Measurements from ENCODE around the gene CHEK1.
A peak's percentile ranks its signal among the peaks of the same experiment; 100 is the strongest.

The CHEK1 gene

GRCh38 chr11:125625630-125626287 is 796 bp downstream of the CHEK1 start:
- DNase-seq (ENCODE audit: low read depth in 2 of 3, low spot score in 1 of 3), result peak; percentile 82 to 88 (median 85)

- peak in 1 of 3 donors; percentile 39 for DNase-seq (ENCODE audit: low read depth in 2 of 3, low spot score in 1 of 3)
Observed at GRCh38 chr11:125626288-125626950, 1.5 kb downstream of the CHEK1 start.

GRCh38 chr11:125627236-125627910 is 2.4 kb downstream of the CHEK1 start:
- DNase-seq (ENCODE audit: low read depth in 2 of 3, low spot score in 1 of 3), result no peak

DNA sequence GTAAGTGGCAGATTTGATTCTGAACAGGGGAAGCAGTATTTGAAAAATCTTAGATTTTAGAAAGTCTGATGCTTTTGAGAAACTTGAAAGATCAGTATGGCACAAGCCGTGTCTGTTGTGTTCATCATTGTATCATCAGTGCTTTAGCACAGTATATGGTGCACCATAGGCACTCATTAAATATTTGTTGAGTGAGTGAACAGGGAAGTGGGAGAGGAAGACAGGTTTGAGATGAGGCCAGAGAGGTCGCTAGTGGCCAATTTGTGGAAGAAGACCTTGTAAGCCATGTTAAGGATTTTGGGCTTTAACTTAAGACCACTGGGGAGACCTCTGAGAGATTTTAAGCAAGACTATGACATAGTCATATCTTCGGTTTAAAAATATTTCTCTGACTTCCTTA is 12.9 kb downstream of the CHEK1 start:
- DNase-seq (ENCODE audit: low read depth in 2 of 3, low spot score in 1 of 3), result no peak

- no peak for DNase-seq (ENCODE audit: low read depth in 2 of 3, low spot score in 1 of 3)
Observed at GRCh38 chr11:125638315-125638714, 13.4 kb downstream of the CHEK1 start.

GRCh38 chr11:125645871-125646270 is 20.9 kb downstream of the CHEK1 start:
- DNase-seq (ENCODE audit: low read depth in 2 of 3, low spot score in 1 of 3), result no peak

DNA sequence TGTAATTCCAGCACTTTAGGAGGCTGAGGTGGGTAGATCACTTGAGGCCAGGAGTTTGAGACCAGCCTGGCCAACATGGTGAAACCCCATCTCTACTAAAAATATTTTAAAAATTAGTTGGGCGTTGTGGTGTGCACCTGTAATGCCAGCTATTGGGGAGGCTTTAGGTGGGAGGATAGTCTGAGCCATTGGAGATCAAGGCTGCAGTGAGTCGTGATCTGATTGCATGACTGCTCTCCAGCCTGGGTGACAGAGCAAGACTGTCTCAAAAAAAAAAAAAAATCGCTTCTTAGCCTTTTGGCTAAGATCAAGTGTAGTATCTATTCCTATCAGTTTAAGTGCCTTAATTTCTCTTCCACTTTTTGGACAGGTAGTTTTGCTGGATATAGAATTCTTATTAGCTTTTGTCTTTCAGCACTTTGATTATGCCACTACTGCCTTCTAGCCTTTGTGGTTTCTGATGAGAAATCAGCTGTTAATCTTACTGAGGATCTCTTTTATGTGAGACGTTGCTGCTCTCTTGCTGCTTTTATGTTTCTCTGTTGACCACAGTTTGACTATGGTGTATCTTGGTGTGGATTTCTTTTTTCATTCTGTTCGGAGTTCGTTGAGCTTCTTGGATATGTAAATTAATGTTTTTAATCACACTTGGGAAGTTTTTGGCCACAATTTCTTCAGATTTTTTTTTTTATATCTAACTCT is 24.7 kb downstream of the CHEK1 start:
- no peak for DNase-seq (ENCODE audit: low read depth in 2 of 3, low spot score in 1 of 3)

- DNase-seq (ENCODE audit: low read depth in 2 of 3, low spot score in 1 of 3), result no peak
Observed at GRCh38 chr11:125662689-125663088, 37.7 kb downstream of the CHEK1 start.

DNA sequence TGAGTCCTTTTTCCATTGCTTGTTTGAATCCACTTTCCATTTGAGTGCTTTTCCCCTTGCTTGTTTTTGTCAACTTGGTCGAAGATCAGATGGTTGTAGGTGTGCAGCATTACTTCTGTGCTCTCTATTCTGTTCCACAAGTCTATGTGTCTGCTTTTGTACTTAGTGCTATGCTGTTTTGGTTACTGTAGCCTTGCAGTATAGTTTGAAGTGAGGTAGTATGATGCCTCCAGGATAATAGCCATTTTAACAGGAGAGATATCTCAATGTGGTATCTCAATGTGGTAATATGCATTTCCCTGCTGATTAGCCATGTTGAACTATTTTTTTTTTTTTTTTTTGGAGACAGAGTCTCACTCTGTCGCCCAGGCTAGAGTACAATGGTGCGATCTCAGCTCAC is 38.9 kb downstream of the CHEK1 start:
- no peak for DNase-seq (ENCODE audit: low read depth in 2 of 3, low spot score in 1 of 3)

DNA sequence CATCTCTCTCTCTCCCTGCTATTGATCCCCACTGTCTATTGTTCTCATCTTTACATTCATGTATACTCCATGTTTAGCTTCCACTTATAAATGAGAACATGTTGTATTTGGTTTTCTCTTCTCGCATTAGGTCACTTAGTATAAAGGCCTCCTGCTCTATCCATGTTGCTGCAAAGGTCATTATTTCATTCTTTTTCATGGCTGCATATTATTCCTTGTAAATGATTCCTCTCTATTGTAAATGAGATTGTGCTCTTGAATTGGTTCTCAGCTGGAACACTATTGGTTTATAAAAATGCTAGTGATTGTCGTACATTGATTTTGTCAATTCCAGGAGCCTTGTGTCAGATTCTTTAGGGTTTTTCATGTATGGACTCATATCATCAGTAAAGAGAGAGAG is 42.2 kb downstream of the CHEK1 start:
- DNase-seq (ENCODE audit: low read depth in 2 of 3, low spot score in 1 of 3), result no peak

GRCh38 chr11:125670172-125670571 is 45.2 kb downstream of the CHEK1 start:
- no peak for DNase-seq (ENCODE audit: low read depth in 2 of 3, low spot score in 1 of 3)

DNA sequence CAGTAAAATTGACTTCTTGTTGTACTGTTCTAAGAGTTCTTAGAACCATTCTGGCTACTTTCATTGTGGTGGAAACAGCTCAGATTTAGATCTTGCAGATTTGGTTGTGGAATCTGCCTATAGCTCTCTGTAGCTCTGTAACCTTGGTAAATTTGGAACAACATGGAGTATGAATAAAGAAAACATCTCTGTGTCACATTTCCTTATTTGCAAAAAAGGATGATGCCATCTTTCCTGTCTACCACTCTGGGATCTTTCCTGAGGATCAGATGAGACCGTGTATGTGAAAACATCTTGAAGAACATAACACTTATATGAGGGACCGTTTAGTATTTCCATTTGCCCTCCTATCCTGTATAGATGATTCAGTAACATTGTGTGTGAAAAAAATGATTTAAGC is 46.6 kb downstream of the CHEK1 start:
- DNase-seq (ENCODE audit: low read depth in 2 of 3, low spot score in 1 of 3), result no peak

DNA sequence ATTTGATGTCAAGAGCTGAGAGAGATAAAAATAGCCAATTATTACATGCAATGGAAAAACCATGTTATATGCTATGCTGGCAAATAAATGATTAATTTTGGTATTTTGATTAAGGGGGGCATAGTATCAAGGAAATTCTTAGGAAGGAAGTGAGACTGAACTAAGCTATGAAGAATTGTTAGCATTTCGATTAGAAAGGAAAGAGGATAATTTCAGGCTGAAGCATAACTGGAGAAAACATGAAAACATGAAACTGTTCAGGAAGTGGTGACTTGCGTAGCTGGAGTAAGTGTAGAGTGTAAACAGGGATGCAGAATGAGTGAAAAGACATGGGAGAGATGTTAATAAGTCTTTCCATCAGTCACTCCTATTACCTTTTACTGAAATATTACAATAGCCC is 49.2 kb downstream of the CHEK1 start:
- no peak for DNase-seq (ENCODE audit: low read depth in 2 of 3, low spot score in 1 of 3)

DNA sequence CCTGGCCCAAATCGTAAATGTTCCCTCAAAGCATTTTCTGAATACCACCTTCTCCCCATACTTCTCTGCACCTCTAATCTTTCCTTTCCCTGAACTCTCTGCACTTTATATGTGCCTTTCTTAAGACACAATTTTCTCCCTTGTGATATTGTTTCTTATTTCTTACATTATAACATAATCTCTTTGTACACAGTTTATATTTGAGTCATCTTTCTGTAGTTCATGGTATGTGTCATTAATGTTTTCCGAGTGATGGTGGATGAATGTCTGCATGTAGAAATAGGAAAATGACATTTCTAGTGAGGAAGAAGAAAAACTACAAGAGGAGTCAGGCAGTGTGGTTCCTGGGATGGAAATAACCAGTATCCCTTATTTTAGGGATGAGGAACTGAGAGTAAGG is 50.2 kb downstream of the CHEK1 start:
- DNase-seq (ENCODE audit: low read depth in 2 of 3, low spot score in 1 of 3), result no peak

DNA sequence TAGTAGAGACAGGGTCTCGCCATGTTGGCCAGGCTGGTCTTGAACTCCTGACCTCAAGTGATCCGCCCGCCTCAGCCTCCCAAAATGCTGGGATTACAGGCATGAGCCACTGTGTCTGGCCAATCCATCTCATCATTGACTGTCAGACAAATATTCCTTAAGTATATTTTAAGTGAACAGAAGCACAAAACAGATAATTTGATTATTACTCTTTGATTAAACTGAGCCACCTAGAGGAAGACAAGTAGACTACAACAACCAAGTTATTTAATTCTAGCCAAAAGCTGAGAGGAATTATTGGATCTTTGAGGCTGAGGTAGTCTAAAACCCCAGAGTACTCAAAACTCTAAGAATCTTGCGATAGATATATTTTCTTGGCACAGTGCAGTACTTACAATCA is 54.4 kb downstream of the CHEK1 start:
- DNase-seq (ENCODE audit: low read depth in 2 of 3, low spot score in 1 of 3), result no peak

GRCh38 chr11:125679837-125680236 is 54.9 kb downstream of the CHEK1 start:
- DNase-seq (ENCODE audit: low read depth in 2 of 3, low spot score in 1 of 3), result no peak

GRCh38 chr11:125680747-125681146 is 55.8 kb downstream of the CHEK1 start, which contains the start of gene ACRV1:
TSS of gene ACRV1 (minus strand) at chr11:125680847. CDS start at chr11:125680780, 67 bp downstream.
- DNase-seq (ENCODE audit: low read depth in 2 of 3, low spot score in 1 of 3), result no peak

DNA sequence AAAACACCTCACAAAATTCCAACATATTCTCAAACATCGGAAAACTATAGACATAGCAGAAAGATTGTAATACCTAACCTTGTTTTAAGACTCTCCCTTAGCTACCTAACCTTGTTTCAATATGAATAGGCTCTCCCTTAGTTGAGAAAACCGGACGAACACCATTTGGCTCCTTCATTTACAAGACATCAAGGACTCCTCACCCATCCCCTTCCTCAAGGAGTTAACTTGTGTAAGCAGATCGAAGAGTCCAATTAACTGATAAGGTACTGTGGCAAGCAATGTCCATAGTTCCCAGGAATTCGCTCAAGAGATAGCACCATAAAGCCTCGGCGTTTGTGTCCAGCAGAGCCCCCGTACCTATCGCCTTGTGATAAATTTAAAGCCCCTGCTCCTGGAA is 60.3 kb downstream of the CHEK1 start:
- no peak for DNase-seq (ENCODE audit: low read depth in 2 of 3, low spot score in 1 of 3)

DNA sequence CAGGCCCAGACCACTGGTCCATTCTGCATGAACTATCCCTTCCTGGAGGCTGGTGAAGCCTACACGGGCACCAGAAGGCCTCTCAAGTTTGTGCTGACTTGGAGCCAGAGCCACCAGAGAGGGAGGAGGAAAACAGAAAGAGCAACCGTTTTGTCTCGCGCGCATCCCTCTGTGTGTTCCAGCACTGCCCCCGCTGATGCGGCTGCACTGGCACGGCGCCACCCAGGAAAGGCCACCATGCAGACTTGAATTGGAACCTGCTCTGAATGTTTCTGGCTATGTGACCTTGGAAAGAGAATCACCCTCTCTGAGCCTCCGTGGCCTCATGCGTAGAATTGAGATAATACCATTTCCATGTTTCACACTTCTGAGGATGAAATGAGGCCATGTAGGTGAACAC is 63.1 kb downstream of the CHEK1 start:
- no peak for DNase-seq (ENCODE audit: low read depth in 2 of 3, low spot score in 1 of 3)

GRCh38 chr11:125688632-125689031 is 63.7 kb downstream of the CHEK1 start:
- DNase-seq (ENCODE audit: low read depth in 2 of 3, low spot score in 1 of 3), result no peak

- DNase-seq (ENCODE audit: low read depth in 2 of 3, low spot score in 1 of 3), result no peak
Observed at GRCh38 chr11:125689274-125689859, 64.4 kb downstream of the CHEK1 start.
